Measurements from ENCODE around the gene PLA2G6. TPM values are rescaled to one million over a fixed set of nuclear protein-coding genes. Genes with fewer than 3 reads are reported as not detected.

PLA2G6 gene
- total and polyA plus RNA-seq, 2 of the 4 experiments (the other 2 are of a cell fraction) = 6.1 to 10.3 TPM

DNA sequence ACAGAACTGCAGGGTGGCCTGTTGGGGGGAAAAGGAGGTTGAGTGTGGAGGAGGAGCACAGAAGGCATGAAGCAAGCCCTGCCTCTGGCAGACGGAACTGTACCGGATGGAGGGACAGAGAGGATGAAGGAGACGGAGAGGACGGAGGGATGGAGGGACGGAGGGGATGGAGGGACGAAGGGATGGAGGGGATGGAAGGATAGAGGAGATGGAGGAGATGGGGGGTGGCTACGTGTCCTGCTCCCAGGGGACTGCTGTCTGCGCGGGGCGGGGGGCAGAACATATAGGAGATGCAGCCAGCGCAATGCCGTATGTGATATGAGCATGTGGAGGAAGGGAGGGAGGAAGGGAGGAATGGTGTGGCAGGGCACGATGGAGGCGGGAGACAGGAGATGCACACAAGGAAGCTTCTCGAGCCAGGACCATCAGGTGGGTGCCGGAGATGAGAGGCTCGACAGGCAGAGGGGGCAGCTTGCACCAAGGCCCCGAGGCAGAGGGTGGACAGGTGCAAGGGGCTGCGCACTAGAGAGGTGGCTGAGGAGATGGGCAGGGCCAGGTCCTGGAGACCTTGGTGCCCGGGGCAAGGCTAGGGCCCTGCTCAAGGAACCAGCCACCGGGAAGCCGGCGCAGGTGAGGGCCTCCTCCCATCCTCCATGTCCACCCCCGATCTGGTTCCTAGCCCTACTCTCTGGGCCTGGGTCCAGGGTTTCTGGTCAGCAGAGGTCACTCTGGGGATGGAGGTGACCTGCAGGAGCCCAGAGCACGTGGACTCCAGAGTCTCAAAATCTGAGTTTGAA lies 45.4 kb upstream of the PLA2G6 start:
- Histone ChIP-seq H3K4me3 (ENCODE audit: insufficient read depth, low read depth, low read length) (no peak overlapping the region), H3K9ac (ENCODE audit: low read depth, low read length) (no peak overlapping the region), H3K14ac (replicated peaks; ENCODE audit: low read depth, low read length) (no peak overlapping the region), H3K23ac (ENCODE audit: low read depth, low read length) (no peak overlapping the region), H3K9me3 (ENCODE audit: control insufficient read depth, insufficient read depth, low read length) (no peaks in the 10 kb centered on the region), H3K4me1 (ENCODE audit: control insufficient read depth, insufficient read depth, low read length) (peaks cover 14% of the 10 kb centered on the region), H2BK5ac (ENCODE audit: low read depth, low read length, poor library complexity, severe bottlenecking) (no peak overlapping the region), H3K18ac (ENCODE audit: low read depth, low read length) (no peak overlapping the region), H4K20me1 (ENCODE audit: insufficient read depth, low read length) (no peaks in the 10 kb centered on the region), H3K4me2 (ENCODE audit: low read depth, low read length) (no peak overlapping the region), H3K4ac (ENCODE audit: low read depth, low read length) (no peak overlapping the region), H3K36me3 (ENCODE audit: control insufficient read depth, insufficient read depth, low read length) (peaks cover 75% of the 10 kb centered on the region), H2BK120ac (ENCODE audit: low read depth, low read length) (no peak overlapping the region), H2AFZ (replicated peaks; ENCODE audit: low read length, poor library complexity) (no peak overlapping the region), H3K56ac (ENCODE audit: extremely low read depth, insufficient read depth, low read length) (no peak overlapping the region), H2BK15ac (ENCODE audit: low read depth, low read length) (no peak overlapping the region), H2BK20ac (ENCODE audit: low read depth, low read length) (no peak overlapping the region), H3K79me1 (ENCODE audit: low read depth in 1 of 2, low read length in 2 of 2) (peaks cover 14 to 55% of the 10 kb centered on the region in 2 experiments), H4K5ac (ENCODE audit: low read depth, low read length) (no peak overlapping the region), H3K9me1 (ENCODE audit: insufficient read depth, low read length) (peaks cover 10% of the 10 kb centered on the region), H3K27me3 (ENCODE audit: control insufficient read depth, insufficient read depth, low read length) (no peaks in the 10 kb centered on the region), H4K8ac (ENCODE audit: low read depth in 2 of 2, low read length in 2 of 2) (no peak overlapping the region), H3K27ac (ENCODE audit: insufficient read depth, low read length) (no peak overlapping the region), H2AK9ac (replicated peaks; ENCODE audit: low read depth, low read length, poor library complexity) (peak overlapping the region; percentile 48), H4K91ac (ENCODE audit: insufficient read depth, low read depth, low read length) (no peak overlapping the region), H2AK5ac (ENCODE audit: low read depth, low read length) (peak overlapping the region; percentile 44; the same call in 1 of the 2 replicates)
- WGBS, 2 experiments (ENCODE audit: extremely low coverage in 2 of 2, insufficient read length in 1 of 2) = 95 to 100% methylated on average over 4 to 10 of the region's 25 CpGs
- in situ Hi-C loops (cut with MboI; ENCODE audit: low sequenced_read_pairs) = no loop called here
- intact Hi-C loops (cut with micrococcal nuclease) = no loop called here
- ChIA-PET CTCF (no interaction called here), POLR2A (ENCODE audit: unreplicated experiment) (no interaction called here)
- no peak for DNase-seq
- no TSS peak for BruUV-seq (replicated peaks)
- no peak for TF ChIP-seq RAD21 (IDR thresholded peaks at IDR 0.05; ENCODE audit: low read length)
- dilution Hi-C loops (cut with HindIII; ENCODE audit: low sequenced_read_pairs, unreplicated experiment) = no loop called here
- no peak for ATAC-seq (ENCODE audit: low read depth)

Data from IMR-90 (cell line).